Activated CD8-positive, alpha-beta memory T cell treated with anti-CD3 and anti-CD28 coated beads, Interleukin-2, amount 50 U/mL, for 48 hours (primary cell): ENCODE results near the gene TBC1D22A.
"Not testable (repeated sequence)": the region's sequence is repeated elsewhere in the genome, so short reads cannot be mapped to it uniquely, and the experiment has no call there.

Experiments
- DNase-seq: peaks from one replicate; pipeline ENCODE4 v3.0.0-alpha.2; 2020

TBC1D22A gene

GRCh38 chr22:47040486-47041270 is 278.2 kb downstream of the TBC1D22A start:
- DNase-seq = no peak

- DNase-seq = no peak
These were observed 279.0 kb downstream of the TBC1D22A start for GRCh38 chr22:47041271-47042115.

- no peak for DNase-seq
These were observed 279.8 kb downstream of the TBC1D22A start for GRCh38 chr22:47042116-47042825.

GRCh38 chr22:47042861-47043496 is 280.5 kb downstream of the TBC1D22A start:
- DNase-seq = no peak

- no peak for DNase-seq
These were observed 281.6 kb downstream of the TBC1D22A start for GRCh38 chr22:47043835-47044721.

- no peak for DNase-seq
These were observed 282.5 kb downstream of the TBC1D22A start for GRCh38 chr22:47044722-47045535.

GRCh38 chr22:47045691-47046410 is 283.4 kb downstream of the TBC1D22A start:
- no peak for DNase-seq

- DNase-seq = no peak
These were observed 284.1 kb downstream of the TBC1D22A start for GRCh38 chr22:47046411-47047065.

GRCh38 chr22:47047321-47048122 is 285.1 kb downstream of the TBC1D22A start:
- no peak for DNase-seq

- DNase-seq = no peak
These were observed 285.9 kb downstream of the TBC1D22A start for GRCh38 chr22:47048123-47049077.

GRCh38 chr22:47049078-47049624 is 286.7 kb downstream of the TBC1D22A start:
- no peak for DNase-seq

- not testable (repeated sequence) for DNase-seq
These were observed 287.4 kb downstream of the TBC1D22A start for GRCh38 chr22:47049736-47050400.

GRCh38 chr22:47050401-47051051 is 288.1 kb downstream of the TBC1D22A start:
- DNase-seq = no peak

- DNase-seq = no peak
These were observed 289.1 kb downstream of the TBC1D22A start for GRCh38 chr22:47051441-47052071.

- DNase-seq = no peak
These were observed 290.0 kb downstream of the TBC1D22A start for GRCh38 chr22:47052236-47053012.
